Peyer's patch (tissue), 4 donors: Measurements from ENCODE around the gene CGB3. TPM values are rescaled to one million over a fixed set of nuclear protein-coding genes. Genes with fewer than 3 reads are reported as not detected.
"Not testable (repeated sequence)": the region's sequence is repeated elsewhere in the genome, so short reads cannot be mapped to it uniquely, and the experiment has no call there.

ENCODE experiments used
- DNase-seq, 3 donors: peaks; one replicate each; pipeline ENCODE4 v3.0.0-alpha.2; 2017 to 2019
- H3K27ac ChIP-seq, 4 donors: fragments of 200-600 bp; sonication (generic); one replicate each; pipeline ENCODE4 v1.5.1; 2016 to 2019
- H3K27me3 ChIP-seq, 2 donors: fragments of 200-600 bp; sonication (generic); one replicate each; pipeline ENCODE4 v1.5.1; 2019
- H3K36me3 ChIP-seq, 3 donors: fragments of 200-600 bp; sonication (generic); one replicate each; pipeline ENCODE4 v1.5.1; 2016 to 2019
- H3K4me1 ChIP-seq, 4 donors: fragments of 200-600 bp; sonication (generic); one replicate each; pipeline ENCODE4 v1.5.1; 2016 to 2019
- H3K4me3 ChIP-seq, 4 donors: fragments of 200-600 bp; sonication (generic); 1 replicate in 3 of 4; 2 replicates in 1 of 4; pipeline ENCODE4 v1.5.1; 2016 to 2019; ENCODE audit warnings: mild to moderate bottlenecking in 1 of 4
- H3K9me3 ChIP-seq, 4 donors: fragments of 200-600 bp; sonication (generic); one replicate each; pipeline ENCODE4 v1.5.1; 2016 to 2019; ENCODE audit warnings: mild to moderate bottlenecking in 1 of 4
- CTCF ChIP-seq, 6 experiments: fragments of 450-650 bp in 4 of 6; fragments of 200-600 bp in 2 of 6; sonication (generic) in 1 of 6; IDR thresholded peaks; one replicate each; pipeline ENCODE4 v1.5.1; 2017 to 2019; ENCODE audit warnings: antibody characterized with exemption in 6 of 6, mild to moderate bottlenecking in 3 of 6, moderate library complexity in 1 of 6
- POLR2A ChIP-seq, 2 donors: fragments of 450-650 bp; IDR thresholded peaks; one replicate each; pipeline ENCODE4 v1.5.1; 2017; ENCODE audit warnings: antibody characterized with exemption in 2 of 2, mild to moderate bottlenecking in 2 of 2, moderate library complexity in 2 of 2
- total RNA-seq, 4 donors: library from RNA; depleted of rRNA; stranded (reverse); fragments of >200 nt; gene quantifications; one replicate each; pipeline ENCODE4 v1.1.0, GENCODE V29; 2016

Gene CGB3
- total RNA-seq, 4 donors from 2014 or later, result not detected

DNA sequence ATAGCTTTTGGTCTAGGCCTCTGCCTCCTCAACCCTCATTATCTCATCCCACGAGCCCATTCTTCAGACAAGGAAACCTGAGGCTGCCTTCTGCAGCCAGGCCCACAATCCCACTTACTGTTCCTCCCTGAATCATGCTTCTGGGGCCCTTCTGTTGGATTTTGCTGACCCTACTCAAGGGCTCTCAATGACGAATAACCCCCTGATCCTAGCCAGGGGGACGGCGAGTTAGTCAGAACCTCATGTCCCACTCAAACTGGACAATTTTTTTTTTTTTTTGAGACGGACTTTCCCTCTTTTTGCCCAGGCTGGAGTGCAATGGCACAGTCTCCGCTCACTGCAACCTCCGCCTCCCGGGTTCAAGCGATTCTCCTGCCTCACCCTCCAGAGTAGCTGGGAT is 2.0 kb downstream of the CGB3 start:
- TF ChIP-seq CTCF (IDR thresholded peaks at IDR 0.05) (no peak), POLR2A (IDR thresholded peaks at IDR 0.05) (no peak)
- Histone ChIP-seq H3K4me1 (peaks cover 0 to 25% (median 9%) of the 10 kb centered on the region in 4 donors), H3K27me3 (peaks cover 0 to 4% of the 10 kb centered on the region in 2 donors), H3K36me3 (no peaks in the 10 kb centered on the region), H3K9me3 (no peaks in the 10 kb centered on the region), H3K4me3 (no peak overlapping the region), H3K27ac (no peak overlapping the region)
- DNase-seq, result no peak

DNA sequence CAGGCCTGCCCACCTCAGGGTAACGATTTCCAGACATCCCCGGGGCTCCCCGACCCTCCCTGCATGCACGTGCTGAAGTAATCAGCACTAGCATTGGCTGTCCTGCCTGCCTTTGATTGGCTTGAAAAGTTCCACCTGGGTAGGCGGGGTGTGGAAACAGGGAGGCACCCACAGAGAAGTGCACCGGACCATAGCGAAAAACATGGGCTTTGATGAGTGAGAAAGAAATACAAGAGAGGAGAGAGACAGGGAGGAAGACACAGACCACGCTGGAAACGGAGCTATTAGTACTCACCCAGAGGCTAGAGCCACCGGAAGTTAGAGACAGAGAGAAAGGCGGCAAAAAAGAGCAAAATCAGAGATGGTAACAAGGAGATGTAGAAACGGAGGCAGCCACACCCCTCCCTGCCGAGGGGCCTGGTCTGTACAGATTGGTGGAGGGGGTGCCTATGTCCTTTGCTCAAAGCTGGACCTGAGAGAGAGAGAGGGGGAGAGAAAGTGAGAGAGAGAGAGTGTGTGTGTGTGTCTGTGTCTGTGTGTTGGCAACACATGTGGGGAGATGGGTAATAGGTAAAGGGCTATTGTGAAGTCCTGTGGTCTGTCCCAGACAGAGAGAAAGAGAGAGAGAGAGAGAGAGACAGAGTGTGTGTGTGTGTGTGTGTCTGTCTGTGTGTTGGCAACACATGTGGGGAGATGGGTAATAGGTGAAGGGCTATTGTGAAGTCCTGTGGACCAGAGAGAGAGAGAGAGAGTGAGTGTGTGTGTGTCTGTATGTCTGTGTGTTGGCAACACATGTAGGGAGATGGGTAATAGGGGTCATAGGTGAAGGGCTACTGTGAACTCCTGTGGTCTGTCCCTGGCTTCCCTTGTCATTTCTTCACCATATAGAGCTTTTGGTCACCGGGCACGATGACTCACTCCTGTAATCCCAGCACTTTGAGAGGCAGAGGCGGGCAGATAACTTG is 2.9 kb downstream of the CGB3 start:
- Histone ChIP-seq H3K36me3 (no peaks in the 10 kb centered on the region), H3K27me3 (peaks cover 0 to 4% of the 10 kb centered on the region in 2 donors), H3K27ac (no peak overlapping the region), H3K9me3 (no peaks in the 10 kb centered on the region), H3K4me3 (no peak overlapping the region), H3K4me1 (peaks cover 0 to 26% (median 9%) of the 10 kb centered on the region in 4 donors)
- DNase-seq, result no peak
- TF ChIP-seq CTCF (IDR thresholded peaks at IDR 0.05) (no peak), POLR2A (IDR thresholded peaks at IDR 0.05) (no peak)

DNA sequence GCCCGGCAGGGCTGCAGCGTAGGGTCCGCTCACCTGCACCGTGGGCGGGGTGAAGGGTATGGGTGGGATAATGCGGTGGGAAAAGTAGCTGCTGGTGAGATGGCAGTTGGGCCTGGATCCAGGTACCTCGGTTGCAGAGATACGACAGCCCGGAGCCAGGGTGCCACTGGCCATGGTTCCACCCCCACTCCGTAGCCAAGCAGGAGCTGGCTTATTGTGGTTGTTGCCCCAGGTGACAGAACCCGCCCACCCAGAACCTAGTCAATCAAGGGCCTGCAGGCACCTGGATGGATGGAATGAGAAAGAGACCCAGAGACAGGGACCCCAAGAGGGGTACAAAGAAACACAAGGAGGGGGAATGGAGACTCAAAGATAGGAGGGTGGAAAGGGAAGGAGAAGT is 3.8 kb downstream of the CGB3 start:
- TF ChIP-seq POLR2A (IDR thresholded peaks at IDR 0.05) (no peak), CTCF (IDR thresholded peaks at IDR 0.05) (no peak)
- H3K36me3 ChIP-seq, result peaks cover 0 to 2% (median 0%) of the 10 kb centered on the region in 3 donors
- H3K9me3 ChIP-seq, result no peaks in the 10 kb centered on the region
- peaks cover 0 to 4% of the 10 kb centered on the region in 2 donors for H3K27me3 ChIP-seq
- DNase-seq, result no peak
- no peak overlapping the region for H3K27ac ChIP-seq
- no peak overlapping the region for H3K4me3 ChIP-seq
- H3K4me1 ChIP-seq, result peaks cover 0 to 26% (median 9%) of the 10 kb centered on the region in 4 donors

DNA sequence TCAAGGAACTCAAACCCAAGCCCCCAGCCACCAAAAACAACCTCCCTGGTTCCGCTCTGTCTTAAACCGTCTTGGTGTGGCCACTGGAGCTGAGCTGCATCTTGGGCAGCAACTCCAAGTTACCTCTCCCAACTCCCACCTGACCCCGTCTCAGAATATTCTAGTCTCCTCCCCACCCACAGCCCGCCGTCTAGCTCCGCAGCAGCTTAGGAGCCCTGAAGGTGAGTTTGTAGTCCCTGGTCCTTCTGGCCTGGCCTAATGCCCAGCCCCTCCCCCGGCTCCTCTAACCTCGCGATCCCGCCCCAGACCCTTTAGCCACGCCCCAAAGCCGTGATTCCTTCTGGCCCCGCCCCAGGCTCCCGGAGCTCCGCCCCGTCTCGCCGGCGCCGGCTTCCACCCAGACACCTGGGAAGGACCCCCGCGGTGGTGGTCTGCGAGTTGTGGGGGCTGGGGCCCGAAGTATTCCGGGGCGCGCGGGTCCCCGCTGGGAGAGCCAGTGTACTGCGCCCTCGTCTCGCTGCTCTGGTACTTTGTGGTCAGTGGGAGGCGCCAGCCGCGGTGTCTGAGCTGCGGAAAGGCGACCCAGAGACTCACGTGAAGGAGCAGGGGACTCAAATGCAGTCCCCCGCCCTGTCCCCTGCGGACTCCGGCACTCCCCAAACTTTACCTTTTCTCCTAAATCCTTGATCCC is 4.7 kb downstream of the CGB3 start:
- no peak overlapping the region for H3K27ac ChIP-seq
- TF ChIP-seq CTCF (IDR thresholded peaks at IDR 0.05), result peak in 1 of 6 experiments; percentile 8
- TF ChIP-seq POLR2A (IDR thresholded peaks at IDR 0.05), result peak; percentile 11 to 33
- peak overlapping the region; percentile 35 to 63 (median 56) for H3K4me3 ChIP-seq
- peak; percentile 71 to 89 (median 87) for DNase-seq
- peaks cover 0 to 4% (median 0%) of the 10 kb centered on the region in 3 donors for H3K36me3 ChIP-seq
- peaks cover 0 to 4% of the 10 kb centered on the region in 2 donors for H3K27me3 ChIP-seq
- H3K4me1 ChIP-seq, result peaks cover 0 to 26% (median 9%) of the 10 kb centered on the region in 4 donors
- no peaks in the 10 kb centered on the region for H3K9me3 ChIP-seq

DNA sequence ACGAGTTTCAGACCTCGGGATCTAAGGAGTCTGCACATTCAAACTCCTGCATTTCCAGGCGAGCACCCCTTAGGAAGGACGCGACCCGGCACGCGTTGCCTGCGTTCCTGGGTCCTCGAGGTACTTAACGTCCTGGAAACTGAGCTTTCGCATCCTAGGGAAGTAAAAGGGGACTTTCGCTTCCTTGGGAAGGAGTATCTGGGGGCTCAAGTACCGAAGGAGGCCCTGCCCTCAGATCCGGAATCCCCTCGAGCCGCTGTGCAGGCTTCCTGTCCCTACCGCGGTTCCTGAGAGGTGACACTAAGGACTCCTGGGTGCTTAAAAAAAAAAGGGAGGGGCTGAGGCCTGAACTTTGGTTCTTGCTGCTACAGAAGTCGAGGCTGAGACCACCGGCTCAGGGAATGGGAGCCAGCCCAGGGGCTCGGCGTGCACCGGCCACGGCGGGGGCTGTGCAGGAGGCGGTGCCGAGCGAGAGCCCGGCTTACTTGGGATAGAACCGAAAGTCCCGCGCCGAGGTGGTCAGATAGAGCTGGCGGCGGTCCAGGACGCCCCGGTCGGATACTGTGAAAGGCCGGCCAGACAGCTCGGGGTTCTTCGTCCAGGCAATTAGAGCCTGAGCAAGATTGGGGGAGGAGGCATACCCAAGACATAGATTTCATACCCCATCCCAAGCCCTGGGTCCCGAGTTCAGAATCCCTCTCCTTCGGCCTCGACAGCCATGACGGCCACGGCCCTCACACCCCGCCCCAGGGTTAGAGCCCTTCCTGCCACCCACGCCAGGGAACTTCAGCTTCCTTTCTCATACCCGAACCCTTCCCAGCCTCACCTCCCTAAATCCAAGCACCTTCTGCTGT is 5.5 kb downstream of the CGB3 start:
- H3K36me3 ChIP-seq, H3K9me3 ChIP-seq, H3K27me3 ChIP-seq: not testable (repeated sequence)
- Histone ChIP-seq H3K4me3 (peak overlapping the region; percentile 35 to 63 (median 56)), H3K27ac (peak overlapping the region in 1 of 4 donors; percentile 64), H3K4me1 (peaks cover 0 to 26% (median 9%) of the 10 kb centered on the region in 4 donors)
- peak in 2 of 3 donors; percentile 44 to 55 for DNase-seq
